Spleen (tissue), 11 donors: Measurements from ENCODE around the gene ITM2C. TPM values are rescaled to one million over a fixed set of nuclear protein-coding genes. Genes with fewer than 3 reads are reported as not detected.

Experiments
- DNase-seq: peaks from one replicate; pipeline ENCODE4 v3.0.0-alpha.2; 2020
- H3K27ac ChIP-seq, 8 donors: fragments of 200-600 bp; sonication (generic) in 7 of 8; 1 replicate in 4 of 8; 2 replicates in 4 of 8; pipeline versions ENCODE4 v1.5.0 to v1.8.0; 2016 to 2021; ENCODE audit warnings: inconsistent platforms in 4 of 8, mild to moderate bottlenecking in 4 of 8, moderate library complexity in 1 of 8
- H3K27me3 ChIP-seq, 7 donors: fragments of 200-600 bp; sonication (generic) in 6 of 7; replicated peaks in 1 of 7; 1 replicate in 4 of 7; 2 replicates in 3 of 7; pipeline versions ENCODE4 v1.5.0 to v1.8.0; 2016 to 2021; ENCODE audit warnings: inconsistent platforms in 3 of 7, mild to moderate bottlenecking in 1 of 7
- H3K36me3 ChIP-seq, 6 donors: fragments of 200-600 bp; sonication (generic) in 5 of 6; 1 replicate in 4 of 6; 2 replicates in 2 of 6; pipeline versions ENCODE4 v1.5.0 to v1.8.0; 2016 to 2021; ENCODE audit warnings: inconsistent platforms in 2 of 6
- H3K4me1 ChIP-seq, 6 donors: fragments of 200-600 bp; sonication (generic) in 5 of 6; 1 replicate in 3 of 6; 2 replicates in 3 of 6; pipeline versions ENCODE4 v1.5.0 to v1.8.0; 2016 to 2021; ENCODE audit warnings: inconsistent platforms in 3 of 6
- H3K4me3 ChIP-seq, 8 donors: fragments of 200-600 bp; sonication (generic) in 7 of 8; 1 replicate in 4 of 8; 2 replicates in 4 of 8; pipeline versions ENCODE4 v1.5.0 to v1.8.0; 2016 to 2021; ENCODE audit warnings: inconsistent platforms in 4 of 8, mild to moderate bottlenecking in 4 of 8, moderate library complexity in 2 of 8
- H3K9me3 ChIP-seq, 8 donors: fragments of 200-600 bp; sonication (generic) in 7 of 8; 1 replicate in 4 of 8; 2 replicates in 4 of 8; pipeline versions ENCODE4 v1.5.0 to v1.8.0; 2016 to 2021; ENCODE audit warnings: inconsistent platforms in 4 of 8
- POLR2A ChIP-seq, 3 donors: fragments of 450-650 bp; IDR thresholded peaks; one replicate each; pipeline ENCODE4 v1.5.1; 2017; ENCODE audit warnings: antibody characterized with exemption in 3 of 3, mild to moderate bottlenecking in 1 of 3
- POLR2AphosphoS5 ChIP-seq, 3 donors: sonication (generic); formaldehyde crosslinking; IDR thresholded peaks; one replicate each; pipeline ENCODE4 v1.5.1; 2017; ENCODE audit warnings: antibody characterized with exemption in 3 of 3
- WGBS, 5 donors: extraction: QIAGEN DNeasy Blood & Tissue Kit in 3 of 5; methylation state at CpG; one replicate each; pipeline versions ENCODE4 v1.1.5 to v1.1.7; 2013 to 2018; 5-methylcytosine and 5-hydroxymethylcytosine counted together
- intact Hi-C: fragments of 100-400 bp; cut with DNase I; formaldehyde crosslinking; loops from one replicate; pipeline ENCODE4 v1.15.0; 2023; ENCODE audit warnings: low total_unique reads
- polyA plus RNA-seq, 3 donors: library from polyadenylated mRNA; stranded (reverse); fragments of 200-250 nt; gene quantifications; one replicate each; pipeline ENCODE4 v1.2.1, GENCODE V29; 2013
- total RNA-seq, 7 donors: library from RNA; depleted of rRNA in 3 of 7; stranded (reverse); fragments of >200 nt in 3 of 7; fragmentation: NEBNext Ultra II Directional in 4 of 7; extraction: Animal tissue kit (Norgen Biotek cat#: 25700) in 4 of 7; gene quantifications; one replicate each; pipeline versions ENCODE4 v1.1.0 to v1.2.1, GENCODE V29; 2016 to 2021
- TF ChIP-seq, protein P1 (sequence below), 11 experiments: fragments of 200-600 bp in 7 of 11; fragments of 450-650 bp in 4 of 11; sonication (generic) in 4 of 11; IDR thresholded peaks in 8 of 11; conservative IDR thresholded peaks in 3 of 11; 1 replicate in 7 of 11; 2 replicates in 4 of 11; pipeline versions ENCODE4 v1.4.0 to v1.8.0; 2016 to 2021; ENCODE audit warnings: antibody characterized with exemption in 11 of 11, inconsistent platforms in 4 of 11, mild to moderate bottlenecking in 1 of 11
- donor health status: healthy with polysubstance abuse.
- donor health status: DM: no; HTN: no; CAD: no; lungs with moderate emphysema.
- donor health status: DM: no; HTN: no; CAD: no.
- donor health status: Bipolar disorder and iron deficiency.
- donor health status: healthy.
- donor health status: DM: no; HTN: no; CAD: no.
- donor health status: DM: yes; HTN: yes; CAD: no.

Gene ITM2C
- total and polyA plus RNA-seq, 10 donors = 58.5 to 150 (median 93.7) TPM

- peaks cover 0 to 70% (median 13%) of the 10 kb centered on the region in 7 donors for H3K27me3 ChIP-seq
- H3K9me3 ChIP-seq = no peaks in the 10 kb centered on the region
- DNase-seq = no peak
- H3K27ac ChIP-seq = peak overlapping the region in 3 of 8 donors; percentile 74 to 84 (median 79)
- no peaks in the 10 kb centered on the region for H3K36me3 ChIP-seq
- H3K4me1 ChIP-seq = peaks cover 25 to 68% (median 46%) of the 10 kb centered on the region in 6 donors
- intact Hi-C loops = no loop called here
- WGBS, 5 donors = 46 to 58% (median 50%) methylated on average over 18 of the region's 18 CpGs
- H3K4me3 ChIP-seq = peak overlapping the region in 7 of 8 donors; percentile 54 to 82 (median 67)
- TF ChIP-seq, protein P1, sequence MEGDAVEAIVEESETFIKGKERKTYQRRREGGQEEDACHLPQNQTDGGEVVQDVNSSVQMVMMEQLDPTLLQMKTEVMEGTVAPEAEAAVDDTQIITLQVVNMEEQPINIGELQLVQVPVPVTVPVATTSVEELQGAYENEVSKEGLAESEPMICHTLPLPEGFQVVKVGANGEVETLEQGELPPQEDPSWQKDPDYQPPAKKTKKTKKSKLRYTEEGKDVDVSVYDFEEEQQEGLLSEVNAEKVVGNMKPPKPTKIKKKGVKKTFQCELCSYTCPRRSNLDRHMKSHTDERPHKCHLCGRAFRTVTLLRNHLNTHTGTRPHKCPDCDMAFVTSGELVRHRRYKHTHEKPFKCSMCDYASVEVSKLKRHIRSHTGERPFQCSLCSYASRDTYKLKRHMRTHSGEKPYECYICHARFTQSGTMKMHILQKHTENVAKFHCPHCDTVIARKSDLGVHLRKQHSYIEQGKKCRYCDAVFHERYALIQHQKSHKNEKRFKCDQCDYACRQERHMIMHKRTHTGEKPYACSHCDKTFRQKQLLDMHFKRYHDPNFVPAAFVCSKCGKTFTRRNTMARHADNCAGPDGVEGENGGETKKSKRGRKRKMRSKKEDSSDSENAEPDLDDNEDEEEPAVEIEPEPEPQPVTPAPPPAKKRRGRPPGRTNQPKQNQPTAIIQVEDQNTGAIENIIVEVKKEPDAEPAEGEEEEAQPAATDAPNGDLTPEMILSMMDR (IDR thresholded peaks at IDR 0.05 in 8 of 11, conservative IDR thresholded peaks at IDR 0.05 in 3 of 11) = no peak
- TF ChIP-seq POLR2AphosphoS5 (IDR thresholded peaks at IDR 0.05) (no peak), POLR2A (IDR thresholded peaks at IDR 0.05) (no peak)
Measured at GRCh38 chr2:230864122-230864604, 579 bp upstream of the ITM2C start.

DNA sequence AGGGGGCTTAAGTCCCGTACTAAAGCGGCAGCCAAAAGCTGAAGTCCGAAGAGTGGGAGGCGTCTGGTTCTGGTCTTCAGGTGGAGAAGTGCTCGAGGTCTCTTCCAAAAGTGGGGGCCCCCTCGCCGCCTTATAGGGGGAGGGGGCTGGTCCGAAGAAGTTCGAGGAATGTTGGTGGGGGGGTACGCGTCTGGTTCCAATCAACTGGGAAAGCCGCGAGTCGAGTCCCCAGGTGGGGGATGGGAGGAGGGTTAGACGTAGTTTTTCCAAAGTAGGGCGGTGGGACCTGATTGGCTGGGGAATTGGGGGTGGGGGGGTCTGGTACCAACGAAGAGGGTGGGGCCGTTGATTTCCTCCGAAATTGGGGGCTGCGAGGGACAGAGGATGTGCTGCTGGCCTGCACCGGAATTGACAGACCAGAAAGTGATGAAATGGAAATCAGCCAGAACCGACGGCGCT lies 594 bp downstream of the ITM2C start:
- peaks cover 0 to 59% (median 13%) of the 10 kb centered on the region in 7 donors for H3K27me3 ChIP-seq
- no peaks in the 10 kb centered on the region for H3K36me3 ChIP-seq
- TF ChIP-seq POLR2A (IDR thresholded peaks at IDR 0.05) (no peak), POLR2AphosphoS5 (IDR thresholded peaks at IDR 0.05) (no peak)
- TF ChIP-seq, protein P1 (IDR thresholded peaks at IDR 0.05 in 8 of 11, conservative IDR thresholded peaks at IDR 0.05 in 3 of 11) = no peak
- peaks cover 29 to 80% (median 57%) of the 10 kb centered on the region in 6 donors for H3K4me1 ChIP-seq
- WGBS, 5 donors = 1 to 2% (median 1%) methylated on average over 23 to 24 of the region's 24 CpGs
- no peaks in the 10 kb centered on the region for H3K9me3 ChIP-seq
- H3K27ac ChIP-seq = peak overlapping the region; percentile 46 to 84 (median 66)
- intact Hi-C loops = no loop called here
- peak overlapping the region; percentile 54 to 83 (median 72) for H3K4me3 ChIP-seq
- no peak for DNase-seq

- H3K4me3 ChIP-seq = peak overlapping the region in 7 of 8 donors; percentile 54 to 82 (median 67)
- peak; percentile 85 for DNase-seq
- intact Hi-C loops = no loop called here
Measured at GRCh38 chr2:230865766-230866755, 1.3 kb downstream of the ITM2C start.

More at GRCh38 chr2:230865766-230866755, 1.3 kb downstream of the ITM2C start:
- TF ChIP-seq, protein P1 (IDR thresholded peaks at IDR 0.05 in 8 of 11, conservative IDR thresholded peaks at IDR 0.05 in 3 of 11) = peak in 1 of 11 experiments; percentile 7
- TF ChIP-seq POLR2AphosphoS5 (IDR thresholded peaks at IDR 0.05) = peak in 1 of 3 donors; percentile 33
- no peak for TF ChIP-seq POLR2A (IDR thresholded peaks at IDR 0.05)
- 9 to 15% (median 11%) methylated on average over 20 to 35 of the region's 35 CpGs for WGBS, 5 donors
- H3K9me3 ChIP-seq = no peaks in the 10 kb centered on the region
- no peaks in the 10 kb centered on the region for H3K36me3 ChIP-seq
- peaks cover 33 to 87% (median 65%) of the 10 kb centered on the region in 6 donors for H3K4me1 ChIP-seq
- H3K27ac ChIP-seq = peak overlapping the region in 7 of 8 donors; percentile 46 to 84 (median 74)
- H3K27me3 ChIP-seq = peaks cover 0 to 52% (median 13%) of the 10 kb centered on the region in 7 donors
